SK-N-SH (cell line): ENCODE measurements around the gene UGDH. TPM values are rescaled to one million over a fixed set of nuclear protein-coding genes. Genes with fewer than 3 reads are reported as not detected.

ENCODE experiments used
- CTCF ChIA-PET: fragments of 300-600, 350-600 bp; formaldehyde crosslinking; extraction: SDS; loops from one replicate; lab custom pipeline; 2021; lab: Yijun Ruan, JAX
- POLR2A ChIA-PET: fragments of 350-600 bp; sonication (Branson Sonifier 250); formaldehyde crosslinking; extraction: SDS; loops from one replicate; lab custom pipeline; 2020; ENCODE audit warnings: antibody characterized with exemption, inconsistent platforms; lab: Yijun Ruan, JAX
- DNase-seq: peaks from one replicate; pipeline ENCODE4 v3.0.0; 2012
- H2AFZ ChIP-seq: fragments of 200-600 bp; sonication (generic); 2 replicates; pipeline ENCODE4 v1.8.1; 2016; ENCODE audit warnings: antibody characterized with exemption, mild to moderate bottlenecking, low read depth
- H3F3A ChIP-seq: fragments of 200-600 bp; sonication (generic); replicated peaks from 2 replicates; pipeline ENCODE3; 2016; ENCODE audit warnings: antibody characterized with exemption, mild to moderate bottlenecking; ENCODE audit not compliant: insufficient read depth
- H3K27ac ChIP-seq, 2 experiments: fragments of 200-500 bp in 1 of 2; fragments of 200-600 bp in 1 of 2; sonication (Bioruptor generic) in 1 of 2; sonication (generic), shearing (Covaris generic) in 1 of 2; 2 replicates each; pipeline versions ENCODE4 v1.5.1 to v1.6.1; 2014 to 2016; ENCODE audit warnings: low read depth in 2 of 2, inconsistent platforms in 1 of 2, low read length in 1 of 2, mild to moderate bottlenecking in 1 of 2, mixed read lengths in 1 of 2
- H3K27me3 ChIP-seq: fragments of 200-600 bp; sonication (generic), shearing (Covaris generic); 2 replicates; pipeline ENCODE4 v1.6.1; 2016; ENCODE audit warnings: mixed run types; ENCODE audit not compliant: insufficient read depth
- H3K36me3 ChIP-seq, 2 experiments: fragments of 200-500 bp in 1 of 2; fragments of 200-600 bp in 1 of 2; sonication (Bioruptor generic) in 1 of 2; sonication (generic) in 1 of 2; replicated peaks in 1 of 2; 2 replicates each; pipeline versions ENCODE3 to v1.5.1; 2014 to 2016; ENCODE audit warnings: low read length in 1 of 2, mild to moderate bottlenecking in 1 of 2; ENCODE audit not compliant: insufficient read depth in 2 of 2, control insufficient read depth in 1 of 2
- H3K4me1 ChIP-seq, 2 experiments: fragments of 200-500 bp in 1 of 2; fragments of 200-600 bp in 1 of 2; sonication (Bioruptor generic) in 1 of 2; sonication (generic), shearing (Covaris generic) in 1 of 2; 2 replicates each; pipeline versions ENCODE4 v1.5.1 to v1.6.1; 2014 to 2016; ENCODE audit warnings: low read depth in 1 of 2, low read length in 1 of 2, mixed run types in 1 of 2; ENCODE audit not compliant: insufficient read depth in 2 of 2, control insufficient read depth in 1 of 2
- H3K4me2 ChIP-seq: fragments of 200-600 bp; sonication (generic), shearing (Covaris generic); 2 replicates; pipeline ENCODE4 v1.6.1; 2017; ENCODE audit warnings: mixed run types
- H3K4me3 ChIP-seq, 2 experiments: fragments of 200-500 bp in 1 of 2; fragments of 200-600 bp in 1 of 2; sonication (Bioruptor generic) in 1 of 2; sonication (generic), shearing (Covaris generic) in 1 of 2; 2 replicates each; pipeline versions ENCODE4 v1.5.1 to v1.8.1; 2014 to 2016; ENCODE audit warnings: low read depth in 2 of 2, inconsistent platforms in 1 of 2, low read length in 1 of 2, mild to moderate bottlenecking in 1 of 2, mixed read lengths in 1 of 2, moderate library complexity in 1 of 2
- H3K79me2 ChIP-seq: fragments of 200-600 bp; sonication (generic); 2 replicates; pipeline ENCODE4 v1.8.1; 2017; ENCODE audit warnings: mild to moderate bottlenecking; ENCODE audit not compliant: insufficient read depth
- H3K9ac ChIP-seq: fragments of 200-600 bp; sonication (generic); 2 replicates; pipeline ENCODE4 v1.6.1; 2017; ENCODE audit warnings: mixed run types
- H3K9me2 ChIP-seq: fragments of 200-600 bp; sonication (generic); 2 replicates; pipeline ENCODE4 v1.6.1; 2017; ENCODE audit warnings: mixed run types
- H3K9me3 ChIP-seq: fragments of 200-600 bp; sonication (generic); 2 replicates; pipeline ENCODE4 v1.6.1; 2017; ENCODE audit warnings: mixed run types, mild to moderate bottlenecking, moderate library complexity
- H4K20me1 ChIP-seq: fragments of 200-600 bp; sonication (generic); 2 replicates; pipeline ENCODE4 v1.6.1; 2017; ENCODE audit warnings: mild to moderate bottlenecking, mixed run types; ENCODE audit not compliant: insufficient read depth
- CHD2 ChIP-seq: fragments of 150-350 bp; IDR thresholded peaks from 2 replicates; pipeline ENCODE4 v1.6.1; 2018; ENCODE audit warnings: low read length; ENCODE audit not compliant: partially characterized antibody
- CTCF ChIP-seq: fragments of 200-600 bp; sonication (generic); IDR thresholded peaks from 2 replicates; pipeline ENCODE4 v1.6.1; 2017; ENCODE audit warnings: antibody characterized with exemption, mild to moderate bottlenecking, moderate library complexity
- ELF1 ChIP-seq: IDR thresholded peaks from 2 replicates; pipeline ENCODE4 v1.4.0; 2012
- EP300 ChIP-seq, 2 experiments: IDR thresholded peaks; 2 replicates each; pipeline versions ENCODE4 v1.4.0 to v1.6.1; 2012; ENCODE audit warnings: borderline replicate concordance in 1 of 2, low read depth in 1 of 2, low read length in 1 of 2
- EZH2phosphoT487 ChIP-seq: fragments of 200-600 bp; sonication (generic); IDR thresholded peaks from 2 replicates; pipeline ENCODE4 v1.6.1; 2017; ENCODE audit warnings: low read depth, mixed run types, mild to moderate bottlenecking, antibody characterized with exemption, moderate library complexity, borderline replicate concordance
- FOXJ3 ChIP-seq: sonication (generic); formaldehyde crosslinking; IDR thresholded peaks from 2 replicates; pipeline ENCODE4 v1.5.1; 2020; ENCODE audit warnings: mild to moderate bottlenecking, missing genetic modification reagents
- FOXM1 ChIP-seq: IDR thresholded peaks from 2 replicates; pipeline ENCODE4 v1.4.0; 2012; ENCODE audit warnings: low read depth, mild to moderate bottlenecking
- GABPA ChIP-seq: IDR thresholded peaks from 2 replicates; pipeline ENCODE4 v1.4.0; 2012; ENCODE audit warnings: low read depth, mild to moderate bottlenecking
- GATA2 ChIP-seq: sonication (generic); formaldehyde crosslinking; IDR thresholded peaks from 2 replicates; pipeline ENCODE4 v1.5.0; 2020; ENCODE audit warnings: mild to moderate bottlenecking, missing genetic modification reagents
- IRF3 ChIP-seq: fragments of 150-350 bp; IDR thresholded peaks from 2 replicates; pipeline ENCODE4 v1.6.1; 2016; ENCODE audit warnings: mild to moderate bottlenecking, low read depth, low read length
- JUND ChIP-seq: IDR thresholded peaks from 2 replicates; pipeline ENCODE4 v1.4.0; 2012
- MAX ChIP-seq: IDR thresholded peaks from 2 replicates; pipeline ENCODE4 v1.4.0; 2012; ENCODE audit warnings: low read depth
- MEF2A ChIP-seq: IDR thresholded peaks from 2 replicates; pipeline ENCODE4 v1.4.0; 2012; ENCODE audit warnings: low read depth, borderline replicate concordance
- RAD21 ChIP-seq: IDR thresholded peaks from 2 replicates; pipeline ENCODE4 v1.6.1; 2012; ENCODE audit warnings: mild to moderate bottlenecking, low read length
- RCOR1 ChIP-seq: fragments of 150-350 bp; IDR thresholded peaks from 2 replicates; pipeline ENCODE4 v1.6.1; 2017; ENCODE audit warnings: antibody characterized with exemption, low read length
- SIN3A ChIP-seq: IDR thresholded peaks from 2 replicates; pipeline ENCODE4 v1.6.1; 2012; ENCODE audit warnings: low read depth, mild to moderate bottlenecking, low read length, moderate library complexity, borderline replicate concordance
- SMC3 ChIP-seq: IDR thresholded peaks from 2 replicates; pipeline ENCODE4 v1.6.1; 2012; ENCODE audit warnings: low read depth, low read length, improper control_type of control experiment
- TAF1 ChIP-seq: IDR thresholded peaks from 2 replicates; pipeline ENCODE4 v1.6.1; 2012; ENCODE audit warnings: low read depth, mild to moderate bottlenecking, low read length, moderate library complexity, borderline replicate concordance
- TEAD4 ChIP-seq: IDR thresholded peaks from 2 replicates; pipeline ENCODE4 v1.4.0; 2012; ENCODE audit warnings: mild to moderate bottlenecking, borderline replicate concordance; ENCODE audit not compliant: insufficient read depth
- ZBTB33 ChIP-seq: IDR thresholded peaks from 2 replicates; pipeline ENCODE4 v1.4.0; 2012; ENCODE audit warnings: low read depth, borderline replicate concordance
- WGBS: methylation state at CpG from one replicate; pipeline ENCODE4 v1.1.6; 2017; ENCODE audit warnings: low lambda C conversion rate; 5-methylcytosine and 5-hydroxymethylcytosine counted together
- polyA plus RNA-seq, 3 experiments: library from polyadenylated mRNA; depleted of rRNA; stranded (reverse); fragments of >200 nt; gene quantifications; 2 replicates each; pipeline ENCODE4 v1.2.3, GENCODE V29; 2012

Gene UGDH
- polyA plus RNA-seq, 1 of the 3 experiments (the other 2 are of a cell fraction) = 41.6 TPM

- TF ChIP-seq FOXJ3 (CRISPR knock-in tag) (no peak), RAD21 (no peak), EP300 (IDR thresholded peaks at IDR 0.05; ENCODE audit: borderline replicate concordance in 1 of 2, low read depth in 1 of 2, low read length in 1 of 2) (no peak), IRF3 (no peak), GABPA (no peak), TEAD4 (no peak), MAX (no peak), ZBTB33 (no peak), ELF1 (no peak), MEF2A (no peak), JUND (no peak), TAF1 (no peak), FOXM1 (no peak), EZH2phosphoT487 (no peak), CTCF (no peak), SMC3 (no peak), GATA2 (CRISPR knock-in tag) (no peak), RCOR1 (no peak), CHD2 (no peak), SIN3A (no peak)
- peaks cover 65 to 85% of the 10 kb centered on the region in 2 experiments for H3K36me3 ChIP-seq
- POLR2A ChIA-PET = interaction anchor here (0.5 kb wide), 1 partner anchor 138 kb away, joined by 5 read pairs; no protein-coding TSS in a partner anchor
These were observed 21.7 kb downstream of the UGDH start for GRCh38 chr4:39505581-39505980.

More at GRCh38 chr4:39505581-39505980, 21.7 kb downstream of the UGDH start:
- H3K4me3 ChIP-seq = no peak overlapping the region
- no peak overlapping the region for H3K4me2 ChIP-seq
- no peaks in the 10 kb centered on the region for H3K9me3 ChIP-seq
- 80% methylated on average over 1 of the region's 1 CpG for WGBS
- no peaks in the 10 kb centered on the region for H3K27me3 ChIP-seq
- H2AFZ ChIP-seq = no peak overlapping the region
- H3K9me2 ChIP-seq = no peaks in the 10 kb centered on the region
- H4K20me1 ChIP-seq = no peaks in the 10 kb centered on the region; the same call in 1 of the 2 replicates
- H3K79me2 ChIP-seq = peaks cover 45% of the 10 kb centered on the region
- H3K4me1 ChIP-seq = peaks cover 0 to 22% of the 10 kb centered on the region in 2 experiments; a peak in 2 of 4 replicates
- DNase-seq = no peak
- CTCF ChIA-PET = interaction anchor here (1.3 to 1.8 kb wide), 2 partner anchors 15 to 36 kb away, joined by 3 to 4 read pairs; no protein-coding TSS in a partner anchor
- peak overlapping the region in 1 of 2 experiments; percentile 96; a peak in 2 of 4 replicates for H3K27ac ChIP-seq
- peaks cover 68% of the 10 kb centered on the region for H3F3A ChIP-seq
- H3K9ac ChIP-seq = no peak overlapping the region
